GM19467 (cell line): Measurements from ENCODE around the gene WBP1.
"Not testable (repeated sequence)": the region's sequence is repeated elsewhere in the genome, so short reads cannot be mapped to it uniquely, and the experiment has no call there.

Source experiments
- ATAC-seq: cut with Tn5 transposase; IDR thresholded peaks from one replicate; pipeline ENCODE4 v1.9.1; 2021; ENCODE audit warnings: mild to moderate bottlenecking, moderate library complexity; ENCODE audit not compliant: unreplicated experiment

Gene WBP1

DNA sequence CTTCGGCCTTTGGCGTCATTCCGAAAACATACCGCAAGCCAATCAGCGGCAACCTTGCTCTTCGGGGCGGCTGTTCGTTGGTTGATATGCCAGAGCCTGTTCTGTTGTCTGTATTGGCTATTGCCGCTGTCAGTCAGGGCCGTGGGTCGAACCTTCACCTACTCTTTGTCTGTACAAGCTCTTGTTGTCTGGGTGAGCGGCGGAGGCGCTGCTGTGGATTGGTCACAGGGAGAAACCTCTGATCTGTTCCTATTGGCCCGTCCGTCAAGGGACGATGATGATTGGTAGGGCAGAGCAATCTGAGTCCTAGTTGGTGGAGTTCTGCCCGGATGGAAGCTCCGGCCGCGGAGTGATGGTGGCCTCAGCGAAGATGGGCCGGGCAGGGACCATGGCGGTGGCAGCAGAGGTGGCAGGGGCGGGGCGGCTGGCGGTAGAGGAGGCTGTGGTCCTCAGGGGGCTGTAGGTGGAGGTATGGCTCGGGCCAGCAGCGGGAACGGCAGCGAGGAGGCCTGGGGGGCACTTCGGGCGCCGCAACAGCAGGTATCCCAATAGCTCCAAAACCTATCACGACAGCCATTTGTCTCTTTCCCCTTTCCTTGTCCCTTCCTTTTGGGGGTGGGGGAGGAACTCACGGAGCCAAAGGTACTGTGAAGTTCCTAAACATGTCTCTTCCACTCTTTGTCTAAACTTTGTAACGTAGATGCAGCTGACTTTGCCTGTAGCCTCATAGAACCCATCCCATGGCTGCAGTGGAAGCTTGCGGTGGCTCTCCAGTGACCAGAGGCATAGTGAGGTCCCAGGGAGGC, at the start of gene WBP1:
TSS of gene WBP1 (plus strand) at position 307 of the 806 bp plus-strand sequence. CDS start at position 472, 165 bp downstream.
- peak; percentile 78 for ATAC-seq

DNA sequence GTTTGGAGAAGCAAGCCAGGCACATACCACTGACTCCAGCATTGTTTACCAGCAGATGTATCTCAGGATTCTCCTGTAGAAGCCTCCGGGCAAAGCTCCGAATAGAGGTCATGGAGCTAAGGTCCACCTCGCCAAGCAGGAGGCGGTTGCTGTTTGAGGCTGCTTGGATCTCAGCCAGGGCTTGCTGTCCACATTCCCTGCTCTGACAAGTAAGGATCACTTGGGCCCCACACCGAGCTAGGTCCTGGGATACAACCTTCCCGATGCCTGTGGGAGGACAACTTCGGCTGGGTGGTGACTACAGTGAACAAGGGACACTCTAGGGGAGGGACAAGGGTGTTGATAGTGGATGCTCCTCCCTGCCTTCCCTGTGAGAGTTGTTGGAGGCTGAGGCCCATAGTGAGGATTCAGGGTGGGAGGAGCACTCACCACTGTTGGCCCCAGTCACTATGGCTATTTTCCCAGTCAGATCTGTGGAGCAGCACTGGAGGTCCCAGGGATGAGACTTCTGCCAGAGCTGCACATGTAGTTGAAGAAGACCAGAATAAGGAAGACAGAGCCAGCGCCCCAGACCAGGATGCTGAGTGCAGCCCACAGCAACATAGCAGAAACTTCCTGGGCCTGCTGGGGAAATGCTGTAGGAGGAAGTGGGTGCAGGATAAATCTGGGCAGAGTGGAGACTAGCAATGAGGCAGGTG, 45.1 kb upstream of the WBP1 start:
- ATAC-seq, result no peak

DNA sequence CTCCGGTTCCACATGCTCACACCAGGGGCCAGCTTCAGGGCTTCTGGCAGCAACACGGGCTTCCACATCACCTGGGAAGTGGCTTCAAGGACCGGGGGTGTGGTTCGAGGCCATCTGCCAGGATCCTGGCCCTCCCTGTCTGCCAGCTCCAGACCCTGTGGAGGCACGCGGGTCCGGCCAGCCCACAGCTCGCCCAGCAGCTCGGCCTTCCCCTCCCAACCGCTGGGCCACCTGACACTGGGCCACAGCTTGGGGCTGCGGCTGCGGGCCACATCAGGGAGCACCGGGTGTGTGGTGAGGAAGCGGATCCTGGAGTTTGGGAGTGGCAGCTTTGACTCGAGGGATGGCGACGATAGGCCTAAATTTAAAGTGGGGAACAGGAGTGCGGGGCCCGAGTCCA, 43.8 kb upstream of the WBP1 start:
- no peak for ATAC-seq

DNA sequence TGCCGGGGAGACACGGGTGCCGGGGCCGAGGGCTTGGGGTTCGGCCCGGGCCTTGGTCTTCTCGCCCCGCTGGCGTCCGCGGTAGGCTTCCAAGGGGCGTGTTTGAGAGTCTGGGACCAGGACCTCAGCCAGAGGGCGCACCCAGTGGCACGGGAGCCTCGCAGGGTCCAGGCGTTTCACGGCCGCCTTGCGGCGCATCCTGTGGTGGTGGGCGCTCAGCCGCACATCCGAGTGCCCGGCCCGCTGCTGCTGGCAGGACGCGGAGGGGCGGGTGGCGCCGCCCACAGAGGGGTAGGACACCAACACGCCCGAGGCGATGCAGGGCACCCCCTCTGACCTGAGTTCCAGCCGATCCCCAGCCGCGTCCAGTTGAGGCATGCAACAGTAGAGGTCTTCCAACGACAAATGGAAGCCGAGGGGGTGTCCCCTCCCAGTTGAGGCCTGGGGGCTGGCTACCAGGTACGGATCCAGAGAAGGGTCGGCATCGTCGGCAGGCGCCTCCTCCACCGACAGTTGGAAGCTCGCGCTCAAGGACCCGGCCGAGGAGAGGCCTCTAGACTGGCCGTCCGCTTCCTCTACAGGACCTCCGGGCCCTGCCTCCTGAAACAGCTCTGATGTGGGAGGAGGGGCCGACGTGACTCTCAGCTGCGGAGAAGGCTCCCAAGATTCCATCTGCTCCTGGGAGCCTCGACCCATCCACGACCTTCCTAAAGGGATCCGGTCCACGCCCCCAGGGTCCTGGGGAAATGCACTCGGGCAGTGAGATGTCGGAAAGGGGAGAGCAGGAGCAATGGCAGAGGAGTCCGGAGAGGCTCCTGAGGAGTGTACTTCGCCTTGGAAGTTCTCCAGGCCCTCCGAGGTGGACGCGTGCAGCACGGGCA, 43.1 kb upstream of the WBP1 start:
- ATAC-seq, result peak; percentile 41

DNA sequence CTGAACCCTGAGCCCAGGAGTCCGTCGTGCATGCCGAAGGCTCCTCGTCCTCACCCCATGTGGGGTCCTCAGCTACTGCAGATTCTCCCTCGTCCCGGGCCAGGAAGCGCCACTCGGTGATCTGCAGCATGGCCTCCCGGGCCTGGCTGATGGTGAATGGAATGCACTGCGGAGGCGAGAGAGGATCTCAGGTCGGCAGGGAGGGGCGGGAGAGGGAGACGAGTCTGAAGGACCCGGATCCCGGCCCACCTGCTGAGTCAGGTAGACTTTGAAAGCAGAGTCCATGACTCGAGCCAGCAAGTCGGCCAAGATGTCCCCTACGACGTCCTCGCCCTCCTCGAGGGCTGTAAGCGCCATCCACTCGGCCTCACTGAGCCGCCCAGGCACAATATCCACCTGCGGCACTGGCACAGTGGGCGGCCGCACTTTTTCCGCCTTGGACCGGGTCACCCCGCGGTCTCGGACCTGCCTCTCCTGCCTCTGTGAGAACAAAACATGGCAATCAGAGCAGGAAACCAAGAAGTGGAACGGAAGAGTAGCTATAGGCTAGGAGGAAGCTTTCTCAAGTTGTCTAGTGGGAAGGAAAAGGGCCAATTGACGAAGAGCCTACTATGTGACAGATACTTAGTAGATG, 42.4 kb upstream of the WBP1 start:
- ATAC-seq, result no peak

DNA sequence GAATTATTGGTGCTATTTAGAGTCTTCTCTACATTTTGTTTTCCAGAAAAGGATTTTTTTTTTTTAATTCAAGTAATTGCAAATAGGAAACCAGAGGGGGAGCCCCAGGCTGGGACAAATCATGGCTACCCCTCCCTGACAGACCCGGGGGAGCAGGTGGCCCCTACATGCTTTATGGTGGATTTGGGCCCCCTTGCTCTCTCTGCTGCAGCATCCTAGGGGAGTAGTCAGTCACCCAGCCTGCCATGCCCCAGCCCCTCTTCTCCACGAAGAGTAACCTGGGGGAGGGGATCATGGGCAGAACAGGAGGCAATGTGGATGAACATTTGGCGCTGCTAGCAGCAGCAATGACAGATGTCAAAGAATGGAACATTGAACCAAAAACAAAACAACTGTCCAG, 41.5 kb upstream of the WBP1 start:
- no peak for ATAC-seq

DNA sequence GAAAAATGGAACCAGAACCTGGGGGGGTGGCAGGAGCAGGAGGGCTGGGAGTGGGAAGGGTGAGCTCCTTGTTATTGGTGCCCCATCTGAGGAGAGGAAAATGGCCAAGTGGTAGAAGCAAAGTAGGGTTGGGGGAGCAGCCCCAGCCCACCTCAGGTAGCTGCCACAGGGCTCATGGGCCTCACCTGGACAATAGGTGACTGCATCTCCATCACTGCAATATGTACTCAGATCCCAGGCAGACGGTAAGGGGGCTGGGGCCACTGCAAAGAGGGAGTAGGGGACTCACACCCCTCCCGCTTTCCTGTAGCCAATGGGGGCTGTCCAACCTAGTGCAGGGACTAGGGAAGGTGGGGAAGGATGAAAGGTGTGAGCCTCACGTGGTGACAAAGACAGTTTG, 41.0 kb upstream of the WBP1 start:
- ATAC-seq, result no peak

DNA sequence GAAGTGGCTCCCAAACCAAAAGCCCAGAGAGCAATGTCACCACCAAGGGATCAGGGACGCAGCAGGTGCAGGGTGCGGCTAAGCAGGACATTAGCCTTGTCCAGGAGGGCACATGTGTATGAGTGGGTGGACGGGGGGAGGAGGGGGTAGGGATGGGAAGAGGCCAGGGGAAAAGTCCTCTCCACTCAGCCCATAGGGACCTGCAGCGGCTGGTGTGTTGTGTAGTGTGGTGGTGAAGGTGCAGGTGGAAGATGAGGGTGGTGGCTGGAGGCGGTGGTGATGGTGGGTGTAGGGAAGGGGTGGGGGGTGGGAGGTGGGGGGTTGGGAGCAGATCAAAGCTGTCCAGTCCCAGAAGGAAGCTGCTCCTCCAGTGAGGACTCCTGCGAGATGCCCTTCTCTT, 40.5 kb upstream of the WBP1 start:
- ATAC-seq, result no peak

DNA sequence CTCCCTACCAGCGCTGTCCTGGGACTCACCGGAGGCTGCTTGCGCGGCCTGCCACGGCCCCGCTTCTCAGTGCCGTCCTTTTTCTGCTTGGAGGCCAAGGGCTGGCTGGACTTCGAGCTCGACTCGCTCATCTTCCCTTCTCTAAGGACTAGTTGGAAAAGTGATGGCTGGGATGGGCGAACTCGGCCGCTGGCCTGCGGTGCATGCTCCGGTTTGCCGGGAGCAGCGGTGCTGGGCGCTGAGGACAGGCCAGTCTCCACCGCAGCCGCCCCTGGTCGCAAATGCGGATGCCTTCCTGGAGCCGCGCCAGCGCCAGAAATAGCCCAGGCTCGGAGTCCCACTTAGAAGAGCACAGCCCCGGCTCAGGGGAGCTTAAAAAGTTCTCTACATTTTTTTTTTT, 39.9 kb upstream of the WBP1 start:
- no peak for ATAC-seq

DNA sequence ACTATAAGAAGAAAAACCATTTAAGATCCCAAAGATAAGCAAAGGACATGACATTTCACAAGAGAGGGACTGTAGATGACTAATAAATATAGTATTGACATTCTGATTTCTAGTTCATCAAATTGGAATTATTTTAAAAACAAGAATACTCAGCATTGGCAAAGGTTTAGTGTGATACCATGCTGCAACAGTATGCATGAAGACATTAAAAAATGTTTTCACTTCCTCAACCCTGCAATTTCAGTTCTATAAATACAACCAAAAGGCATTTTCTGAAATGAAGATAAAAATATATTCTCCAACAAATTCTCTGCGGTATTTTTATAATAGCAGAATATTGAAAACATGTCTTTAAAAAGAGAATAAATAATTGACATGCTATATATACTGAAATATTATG, 38.9 kb upstream of the WBP1 start:
- no peak for ATAC-seq

DNA sequence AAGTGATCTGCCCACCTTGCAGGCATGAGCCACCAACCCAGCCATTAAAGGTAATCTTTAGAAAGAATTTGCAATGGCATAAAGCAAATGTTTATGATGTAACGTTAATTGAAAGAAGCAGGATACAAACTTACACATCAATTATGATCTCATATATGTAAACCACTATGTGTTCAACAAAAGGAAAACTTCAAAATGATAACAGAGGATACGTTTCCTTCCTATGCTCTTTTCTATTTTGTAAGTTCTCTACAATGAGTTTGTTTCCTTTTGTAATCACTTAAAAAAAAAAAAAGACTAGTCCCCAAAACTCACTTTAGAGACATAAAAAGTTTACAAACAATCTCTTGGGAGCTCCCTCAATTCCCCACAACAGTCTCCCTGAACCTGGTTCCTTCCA, 38.2 kb upstream of the WBP1 start:
- no peak for ATAC-seq

DNA sequence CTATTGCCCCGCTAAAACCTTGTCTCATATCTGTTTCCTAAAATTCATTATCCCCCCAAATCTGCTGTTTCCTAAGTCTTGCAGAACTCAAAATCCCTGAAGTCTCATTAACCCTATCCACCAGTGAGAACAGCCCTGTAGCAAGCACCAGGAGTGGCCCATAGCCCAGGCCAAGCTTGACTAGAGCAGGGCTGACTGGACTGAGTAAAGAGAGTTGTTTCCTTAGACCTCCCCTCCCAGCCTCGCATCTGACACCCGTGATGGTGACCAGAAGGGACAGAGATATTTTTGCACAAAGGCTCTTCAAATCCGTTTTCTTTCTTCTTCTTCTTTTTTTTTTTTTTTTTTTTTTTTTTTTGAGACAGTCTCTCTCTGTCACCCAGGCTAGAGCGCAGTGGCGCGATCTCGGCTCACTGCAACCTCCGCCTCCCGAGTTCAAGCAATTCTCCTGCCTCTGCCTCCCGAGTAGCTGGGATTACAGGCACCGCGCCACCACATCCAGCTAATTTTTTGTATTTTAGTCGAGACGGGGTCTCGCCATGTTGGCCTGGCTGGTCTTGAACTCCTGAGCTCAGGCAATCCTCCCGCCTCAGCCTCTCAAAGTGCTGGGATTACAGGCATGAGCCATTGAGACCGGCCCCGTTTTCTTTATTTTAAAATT, 37.7 kb upstream of the WBP1 start:
- not testable (repeated sequence) for ATAC-seq

DNA sequence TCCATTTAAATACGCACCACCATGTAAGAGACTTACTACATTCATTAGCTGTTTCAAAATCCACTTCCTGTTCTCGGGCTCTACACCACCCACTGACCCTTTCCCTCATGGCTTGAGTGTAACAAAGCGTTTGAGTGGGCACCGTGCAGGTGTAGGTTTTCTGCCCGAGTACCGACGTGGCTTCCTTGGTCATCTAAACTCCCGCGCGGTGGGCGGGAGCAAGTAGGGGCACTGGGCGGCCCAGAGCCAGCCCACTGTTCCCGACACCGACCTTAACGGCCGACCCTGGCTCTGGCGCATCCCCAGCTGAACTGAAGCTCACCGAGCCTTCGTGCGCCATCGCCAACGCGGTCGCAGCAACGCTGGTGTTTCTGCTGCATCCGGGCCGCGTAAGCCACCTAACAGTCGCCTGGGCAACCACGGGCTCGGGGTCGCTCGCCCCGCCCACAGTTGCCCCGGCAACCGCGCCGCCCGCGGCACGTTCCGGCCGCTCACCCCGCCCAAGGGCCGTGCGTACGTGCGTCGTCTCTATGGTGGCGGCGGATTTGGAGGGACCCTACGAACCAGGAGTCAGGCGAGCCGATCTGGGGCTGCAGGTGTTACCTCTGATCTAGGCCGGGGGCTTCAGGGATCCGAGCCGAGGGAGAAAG, 36.9 kb upstream of the WBP1 start, which contains the start of the genes C2orf81 and WDR54:
TSS of gene C2orf81 (minus strand) at position 399 of the 650 bp plus-strand sequence. CDS start at position 340, 59 bp downstream.
TSS of gene WDR54 (plus strand) at position 510 of the 650 bp plus-strand sequence. CDS start 424 bp downstream, outside the sequence.
- peak; percentile 90 for ATAC-seq

DNA sequence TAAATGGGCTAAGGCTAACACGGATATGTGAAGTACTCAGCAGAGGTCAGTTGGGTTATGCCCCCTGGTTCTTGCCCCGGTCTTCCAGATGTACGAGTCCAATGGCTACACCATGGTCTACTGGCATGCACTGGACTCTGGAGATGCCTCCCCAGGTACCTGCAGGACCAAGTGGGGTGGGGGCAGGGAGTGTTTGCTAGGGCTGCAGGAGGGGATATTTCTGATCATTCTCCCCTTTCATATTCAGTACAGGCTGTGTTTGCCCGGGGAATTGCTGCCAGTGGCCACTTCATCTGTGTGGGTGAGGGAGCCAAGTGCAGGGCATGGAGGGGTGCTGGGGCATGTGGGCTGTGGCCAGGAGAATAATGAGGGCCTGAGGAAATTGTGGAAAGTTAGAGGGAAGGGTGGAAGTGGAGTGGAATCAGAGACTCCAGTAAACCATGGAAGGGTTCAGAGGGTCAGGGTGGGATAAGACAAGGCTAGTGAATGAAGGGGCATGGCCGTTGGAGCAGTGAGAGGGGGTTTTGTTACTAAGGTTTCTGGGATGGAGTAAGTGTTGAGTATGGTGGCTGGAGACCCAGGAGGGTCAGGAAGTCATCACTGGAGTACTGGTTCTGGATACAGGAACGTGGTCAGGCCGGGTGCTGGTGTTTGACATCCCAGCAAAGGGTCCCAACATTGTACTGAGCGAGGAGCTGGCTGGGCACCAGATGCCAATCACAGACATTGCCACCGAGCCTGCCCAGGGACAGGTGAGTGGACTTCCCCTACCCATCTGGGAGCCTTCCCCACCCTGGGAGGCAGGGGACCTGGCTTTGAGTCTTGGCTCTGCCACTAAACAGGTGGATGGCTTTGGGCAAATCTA, 34.8 kb upstream of the WBP1 start:
- ATAC-seq, result no peak

DNA sequence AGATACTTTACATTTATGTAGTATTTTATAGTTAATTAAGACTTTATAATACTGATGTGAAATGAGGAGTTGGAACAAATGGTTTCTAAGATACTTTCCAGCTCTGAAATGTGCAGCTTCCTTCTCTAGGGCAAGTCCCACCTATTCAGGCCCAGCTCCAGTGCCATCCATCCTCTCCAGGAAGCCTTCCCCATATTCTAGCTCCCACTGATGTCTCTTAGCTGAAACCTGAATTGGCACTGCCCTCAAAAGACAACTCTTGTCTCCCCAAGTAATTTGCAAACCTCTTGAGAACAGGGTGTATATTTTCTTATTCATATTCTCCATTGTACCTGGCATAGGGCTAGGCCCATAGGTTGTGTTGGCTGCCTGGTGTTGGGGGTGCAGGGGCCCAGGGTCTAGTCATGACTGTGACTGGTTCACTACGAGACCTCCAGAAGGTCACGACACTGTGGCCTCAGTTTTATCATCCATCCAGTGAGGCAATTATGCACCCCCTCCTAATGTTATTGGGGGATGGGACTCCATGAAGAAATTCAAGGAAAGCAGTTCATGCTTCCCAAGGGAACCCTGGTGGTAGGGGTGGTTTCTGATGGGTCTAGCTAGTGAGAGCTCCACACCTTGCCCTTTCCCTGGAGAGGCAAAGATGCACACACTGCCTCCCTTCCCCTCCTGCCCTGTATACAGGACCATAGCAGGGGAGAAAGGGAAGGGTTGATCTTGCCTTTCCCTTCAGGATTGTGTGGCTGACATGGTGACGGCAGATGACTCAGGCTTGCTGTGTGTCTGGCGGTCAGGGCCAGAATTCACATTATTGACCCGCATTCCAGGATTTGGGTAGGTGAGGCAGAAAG, 33.9 kb upstream of the WBP1 start:
- no peak for ATAC-seq

DNA sequence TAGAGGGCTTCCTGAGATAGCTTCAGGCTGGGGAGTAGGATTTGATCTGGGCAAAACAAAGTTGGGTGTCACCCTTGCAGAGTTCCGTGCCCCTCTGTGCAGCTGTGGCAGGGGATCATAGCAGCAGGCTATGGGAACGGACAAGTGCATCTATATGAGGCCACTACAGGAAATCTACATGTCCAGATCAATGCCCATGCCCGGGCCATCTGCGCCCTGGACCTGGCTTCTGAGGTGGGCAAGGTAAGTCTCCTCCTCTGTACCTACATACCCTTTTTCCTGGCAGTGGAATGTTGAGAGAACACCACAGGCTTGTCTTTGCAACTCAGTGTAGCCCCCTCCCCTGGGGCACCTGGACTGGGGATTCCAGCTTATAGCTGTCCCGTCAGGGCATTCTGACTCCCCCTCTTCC, 33.2 kb upstream of the WBP1 start:
- ATAC-seq, result no peak

DNA sequence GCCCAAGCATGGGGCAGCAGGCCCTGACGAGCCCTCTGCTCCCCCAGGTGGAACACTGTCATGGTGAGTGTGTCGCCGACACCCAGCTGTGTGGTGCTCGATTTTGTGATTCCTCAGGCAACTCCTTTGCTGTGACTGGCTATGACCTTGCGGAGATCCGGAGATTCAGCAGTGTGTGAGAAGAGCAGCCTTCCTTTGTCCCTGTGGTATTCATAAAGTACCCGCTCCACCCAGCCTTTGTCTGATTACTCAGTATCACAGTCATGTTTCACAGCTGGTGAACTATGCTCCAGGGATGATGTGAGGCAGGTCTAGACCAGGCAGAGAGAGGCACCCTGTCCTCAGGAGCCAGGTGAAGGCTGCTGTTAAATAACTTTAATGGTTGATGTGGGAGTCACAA, 32.7 kb upstream of the WBP1 start:
- no peak for ATAC-seq
